ENCODE results near the gene PPP1R12A.
A peak's percentile ranks its signal among the peaks of the same experiment; 100 is the strongest.

The PPP1R12A gene

DNA sequence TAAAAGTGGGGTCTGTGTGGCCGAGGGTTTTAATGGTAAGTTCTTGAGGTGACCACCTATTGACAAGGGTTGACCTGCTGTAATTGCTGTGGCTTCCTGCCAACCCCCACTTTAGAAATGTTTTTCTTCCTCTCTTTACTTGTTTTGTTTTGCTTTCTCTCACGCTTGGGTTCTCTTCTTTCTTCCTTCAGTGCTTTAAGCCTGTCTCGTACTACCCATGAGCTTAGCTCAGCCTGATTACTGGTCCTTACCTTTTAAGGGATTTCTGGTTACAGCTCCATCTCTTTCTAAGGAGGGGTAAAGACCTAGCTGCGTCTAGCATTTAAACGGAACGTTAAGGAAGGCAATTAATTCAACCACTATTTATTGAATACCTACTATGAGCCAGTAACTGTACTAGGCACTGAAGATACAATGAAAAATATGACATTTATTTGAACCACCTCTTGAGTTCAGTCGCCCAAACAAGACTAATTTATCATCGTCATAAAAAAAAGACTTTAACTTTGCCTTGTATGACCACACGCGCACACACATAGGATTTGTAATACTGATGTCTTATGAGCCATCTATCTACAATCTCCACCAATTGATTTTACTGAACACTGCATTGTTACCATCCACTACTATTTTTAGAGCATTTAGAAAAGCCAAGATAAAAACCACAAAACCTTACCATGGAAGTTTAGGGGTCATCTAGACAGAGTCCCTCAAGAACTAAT, 888 bp upstream of the PPP1R12A start:
- no peak for DNase-seq (ENCODE audit: low read depth in 2 of 2)

DNA sequence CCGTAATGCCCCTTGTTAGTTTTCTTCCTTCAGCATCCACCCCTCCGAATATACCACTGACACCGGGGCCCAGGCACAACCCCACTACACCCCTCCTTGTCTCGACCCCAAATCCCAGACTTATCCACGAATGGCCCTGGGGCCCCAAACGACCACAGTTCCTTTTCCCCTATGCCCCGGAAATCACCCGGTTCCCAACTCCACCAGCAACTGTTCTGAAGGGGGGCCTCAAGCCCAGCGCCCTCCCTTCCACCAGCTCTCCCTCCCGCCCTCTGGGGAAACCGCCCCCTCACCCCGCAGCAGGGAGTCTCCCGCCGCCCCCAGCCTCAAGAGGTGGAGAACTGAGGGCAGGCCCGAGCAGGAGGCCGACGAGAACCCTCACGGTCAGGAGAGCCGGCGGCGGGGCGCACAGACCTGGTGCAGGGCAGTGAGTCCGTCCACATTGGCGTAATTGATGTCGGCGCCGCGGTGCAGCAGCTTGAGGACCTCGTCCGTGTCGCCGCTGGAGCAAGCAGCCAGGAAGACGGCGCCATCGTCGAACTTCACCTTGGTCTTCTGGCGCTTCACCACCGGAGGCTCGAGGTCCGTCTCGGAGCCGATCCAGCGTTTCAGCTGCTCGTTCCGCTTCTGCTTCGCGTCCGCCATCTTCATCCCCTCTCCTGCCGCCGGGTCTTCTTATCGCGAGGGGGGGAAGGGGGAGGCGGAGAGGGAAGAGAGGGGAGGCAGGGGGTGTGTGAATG, 446 bp downstream of the PPP1R12A start:
- DNase-seq (ENCODE audit: low read depth in 2 of 2): no peak

DNA sequence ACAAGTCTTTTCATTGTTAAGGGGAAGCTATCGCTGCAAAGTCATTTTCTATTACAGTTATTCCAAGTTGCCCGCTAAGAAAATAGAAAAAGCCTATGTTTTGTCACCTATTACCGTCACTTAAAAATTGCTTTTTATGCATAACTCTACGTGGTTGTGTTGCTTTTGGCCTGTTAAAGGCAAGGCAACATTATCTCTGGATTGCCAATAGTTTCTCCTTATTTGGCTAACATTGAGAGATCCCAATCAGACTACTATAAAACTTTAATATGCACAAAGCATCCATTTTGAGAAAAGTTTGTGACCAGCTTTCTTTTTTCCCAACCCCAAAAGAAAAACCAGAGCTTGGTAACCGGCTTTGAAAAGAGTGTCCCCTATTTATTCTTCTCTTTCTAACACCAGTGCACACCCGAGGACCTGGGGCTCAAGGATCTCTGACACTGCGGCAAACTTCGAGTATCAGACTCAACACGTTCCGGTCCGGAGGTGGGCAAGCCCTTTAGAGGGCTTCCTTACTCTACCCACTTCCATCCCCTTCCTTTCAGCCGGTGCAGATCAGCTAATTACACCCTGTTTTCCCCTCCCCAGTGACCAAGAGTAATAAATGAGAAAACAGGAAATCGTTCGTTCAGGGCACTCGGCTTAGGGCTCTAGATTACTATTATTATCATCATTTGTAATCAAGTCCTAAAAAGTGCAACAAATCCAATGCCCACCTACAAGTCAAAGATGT, 1.2 kb downstream of the PPP1R12A start:
- no peak for DNase-seq (ENCODE audit: low read depth in 2 of 2)

DNA sequence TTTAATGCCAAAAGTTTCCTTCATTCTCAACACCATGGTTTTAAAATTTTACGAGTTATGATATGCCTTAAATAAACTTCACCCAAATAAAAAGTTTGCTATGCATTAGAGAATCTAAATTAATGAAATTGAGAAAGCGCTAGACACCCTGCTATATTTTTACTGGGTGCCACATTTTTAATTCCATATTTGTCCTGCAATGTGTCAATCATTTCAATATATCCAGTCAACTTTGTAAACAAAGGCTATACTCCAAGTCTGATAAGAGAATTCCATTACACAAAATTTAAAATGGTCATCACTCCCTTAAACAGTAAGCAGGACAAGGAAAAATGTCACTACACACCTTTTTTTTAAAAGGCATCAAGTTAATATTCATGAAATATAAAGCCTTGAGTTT, 1.9 kb downstream of the PPP1R12A start:
- DNase-seq (ENCODE audit: low read depth in 2 of 2): no peak

DNA sequence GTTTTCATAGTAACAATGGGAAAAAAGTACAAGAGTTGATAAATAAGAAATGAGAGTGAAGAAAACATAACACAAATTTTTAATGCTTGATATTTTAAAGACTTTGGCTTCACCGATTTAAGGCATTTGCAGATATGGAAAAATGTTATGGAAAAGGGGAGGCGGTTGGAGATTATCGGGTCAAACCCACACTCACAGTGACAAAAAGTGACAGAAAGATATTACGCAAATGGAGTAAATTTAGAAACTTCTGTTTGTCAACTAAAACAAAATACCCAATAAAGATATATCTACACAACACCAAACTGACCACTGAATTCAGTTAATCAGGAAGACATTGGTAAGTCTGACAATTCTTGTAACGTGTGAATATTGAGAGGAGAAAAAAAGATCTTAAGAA, 2.5 kb downstream of the PPP1R12A start:
- no peak for DNase-seq (ENCODE audit: low read depth in 2 of 2)

DNA sequence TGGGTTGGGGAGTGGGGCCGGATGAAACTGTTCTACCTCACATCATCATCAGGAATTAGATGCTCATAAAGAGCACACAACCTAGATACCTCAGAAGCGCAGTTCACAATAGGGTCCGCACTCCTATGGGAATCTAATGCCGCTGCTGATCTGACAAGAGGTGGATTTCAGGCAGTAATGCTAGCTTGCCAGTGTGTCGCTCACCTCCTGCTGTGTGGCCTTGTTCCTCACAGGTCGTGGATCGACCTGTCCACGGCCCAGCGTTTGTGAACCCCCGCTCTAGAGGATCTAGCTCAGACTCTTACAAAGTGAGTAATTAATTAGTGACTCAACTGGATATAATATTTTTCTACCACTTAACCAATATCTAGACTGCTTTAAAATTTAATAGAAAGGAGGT, 5.8 kb downstream of the PPP1R12A start:
- DNase-seq (ENCODE audit: low read depth in 2 of 2): no peak

DNA sequence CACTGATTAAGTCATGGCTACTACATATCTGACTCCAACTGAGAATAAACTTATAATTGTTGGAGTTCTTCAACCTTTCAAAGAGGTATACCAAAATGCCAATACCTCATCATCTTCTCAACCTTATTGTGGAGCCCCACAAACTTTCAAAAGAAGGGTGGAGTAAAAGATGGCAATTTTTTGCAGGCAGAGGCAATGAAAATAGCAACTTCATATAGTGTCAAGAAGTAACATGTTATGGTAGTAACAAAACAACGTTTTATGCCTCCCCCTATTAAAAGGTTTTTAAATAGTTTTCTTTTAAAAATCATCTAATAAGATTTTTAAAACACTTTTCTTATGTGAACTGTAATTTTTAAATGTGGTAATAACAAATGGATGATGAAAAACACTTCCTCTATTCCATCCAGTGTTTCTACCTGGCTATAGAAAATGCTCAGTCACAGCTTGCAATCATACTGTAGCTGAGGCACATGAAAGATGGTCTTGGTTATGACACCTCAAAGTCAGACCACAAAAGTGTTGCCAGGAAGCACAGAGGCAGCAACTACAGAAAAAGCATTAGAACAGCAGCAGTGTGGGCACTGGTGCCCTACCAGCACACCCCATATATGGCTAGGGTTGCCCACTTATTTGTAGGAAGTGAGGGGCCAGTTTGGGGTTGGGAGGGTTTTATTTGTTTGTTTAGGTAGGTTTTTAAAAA, 7.0 kb downstream of the PPP1R12A start:
- DNase-seq (ENCODE audit: low read depth in 2 of 2): no peak

DNA sequence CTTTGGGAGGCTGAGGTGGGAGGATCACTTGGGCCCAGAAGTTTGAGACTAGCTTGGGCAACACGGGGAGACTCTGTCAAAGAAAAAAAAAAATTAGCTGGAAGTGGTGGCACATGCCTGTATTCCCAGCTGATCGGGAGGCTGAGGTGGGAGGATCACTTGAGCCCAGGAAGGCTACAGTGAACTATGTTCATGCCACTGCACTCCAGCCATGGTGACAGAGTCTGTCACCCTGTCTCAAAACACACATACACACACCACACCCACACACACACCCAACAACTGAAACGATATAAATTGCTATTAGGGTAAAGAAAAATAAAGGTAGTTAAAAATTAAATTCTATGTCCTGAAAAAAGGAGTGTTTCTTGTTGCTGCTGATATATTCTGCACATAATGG, 7.9 kb downstream of the PPP1R12A start:
- DNase-seq (ENCODE audit: low read depth in 2 of 2): no peak

DNA sequence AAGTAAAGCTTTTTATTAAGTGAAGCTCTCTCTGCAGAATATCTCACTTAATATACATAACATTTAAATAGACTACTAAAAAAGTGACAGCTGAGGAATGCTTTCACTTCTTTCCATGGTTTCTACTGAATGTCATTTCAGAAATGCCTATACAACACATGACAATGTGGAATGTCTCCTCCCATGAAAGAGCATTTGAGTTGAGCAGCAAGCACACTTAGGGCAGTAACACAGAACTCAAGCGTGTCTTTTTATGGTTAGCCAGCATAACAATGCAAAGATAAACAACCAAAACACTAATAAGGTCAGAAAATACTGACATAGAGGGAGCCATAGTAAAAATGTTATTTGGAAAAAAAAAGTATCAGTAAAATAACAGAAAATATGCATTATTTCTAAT, 9.4 kb downstream of the PPP1R12A start:
- no peak for DNase-seq (ENCODE audit: low read depth in 2 of 2)

DNA sequence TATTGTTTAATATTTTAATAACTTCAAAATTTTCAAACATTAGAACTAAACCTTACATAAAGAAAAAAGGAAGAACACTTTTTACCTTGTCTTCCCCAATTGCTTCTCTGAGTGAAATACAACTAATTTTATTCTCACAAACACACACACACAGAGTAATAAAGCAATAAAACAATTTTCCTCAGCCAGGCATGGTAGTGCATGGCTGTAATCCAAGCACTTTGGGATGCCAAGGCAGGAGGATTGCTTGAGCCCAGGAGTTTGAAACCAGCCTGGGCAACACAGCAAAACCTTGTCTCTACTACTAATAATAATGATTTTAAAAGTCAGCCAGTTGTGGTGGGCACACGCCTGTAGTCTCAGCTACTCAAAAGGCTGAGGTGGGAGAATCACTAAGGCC, 13.1 kb downstream of the PPP1R12A start:
- DNase-seq (ENCODE audit: low read depth in 2 of 2): no peak

DNA sequence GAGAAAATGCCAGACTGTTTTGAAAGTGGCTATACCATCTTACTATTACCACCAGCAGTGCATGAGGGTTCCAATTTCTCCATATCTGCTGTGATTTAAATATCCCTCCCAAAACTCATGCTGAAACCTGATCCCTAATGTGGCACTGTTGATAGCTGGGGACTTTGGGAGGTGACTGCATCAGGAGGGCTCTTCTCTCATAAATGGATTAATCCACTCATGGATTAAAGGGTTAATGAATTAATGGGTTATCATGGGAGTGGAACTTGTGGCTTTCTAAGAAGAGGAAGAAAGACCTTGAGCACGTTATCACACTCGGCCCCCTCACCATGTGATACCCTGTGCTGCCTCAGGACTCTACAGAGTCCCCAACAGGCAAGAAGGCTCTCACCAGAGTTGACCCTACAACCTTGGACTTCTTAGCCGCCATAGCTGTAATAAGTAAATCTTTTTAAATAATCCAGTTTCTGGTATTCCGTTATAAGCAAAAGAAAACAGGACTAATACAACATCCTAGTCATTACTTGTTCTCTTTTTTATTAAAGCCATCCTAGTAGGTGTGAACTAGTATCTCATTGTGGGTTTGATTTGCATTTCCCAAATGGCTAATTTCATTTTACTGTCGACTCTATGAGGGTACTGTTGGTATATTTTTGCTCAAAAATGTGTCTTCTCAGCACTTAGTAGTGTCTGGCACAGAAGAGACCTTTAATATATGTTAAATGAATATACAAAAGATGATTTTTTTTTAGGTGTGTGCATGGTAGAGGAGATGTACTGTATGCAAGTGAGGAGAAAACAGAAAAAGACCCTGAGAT, 14.3 kb downstream of the PPP1R12A start:
- DNase-seq (ENCODE audit: low read depth in 2 of 2): no peak

DNA sequence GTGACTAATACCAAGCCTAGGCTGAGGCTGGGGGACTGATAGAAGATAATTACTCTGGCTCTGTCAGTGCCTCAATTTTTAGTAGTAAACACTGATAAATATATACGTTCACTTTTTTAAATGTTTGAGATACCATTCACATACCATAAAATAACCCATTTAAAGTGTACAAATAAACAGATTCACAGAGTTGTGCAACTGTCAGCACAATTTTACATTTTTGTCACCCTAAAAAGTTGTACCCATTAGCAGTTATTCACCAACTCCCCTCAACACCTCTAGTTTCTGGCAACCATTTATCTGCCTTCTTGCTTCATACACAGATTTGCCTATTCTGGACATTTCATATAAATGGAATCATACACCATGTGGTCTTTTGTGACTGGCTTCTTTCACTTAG, 15.1 kb downstream of the PPP1R12A start:
- DNase-seq (ENCODE audit: low read depth in 2 of 2): no peak

DNA sequence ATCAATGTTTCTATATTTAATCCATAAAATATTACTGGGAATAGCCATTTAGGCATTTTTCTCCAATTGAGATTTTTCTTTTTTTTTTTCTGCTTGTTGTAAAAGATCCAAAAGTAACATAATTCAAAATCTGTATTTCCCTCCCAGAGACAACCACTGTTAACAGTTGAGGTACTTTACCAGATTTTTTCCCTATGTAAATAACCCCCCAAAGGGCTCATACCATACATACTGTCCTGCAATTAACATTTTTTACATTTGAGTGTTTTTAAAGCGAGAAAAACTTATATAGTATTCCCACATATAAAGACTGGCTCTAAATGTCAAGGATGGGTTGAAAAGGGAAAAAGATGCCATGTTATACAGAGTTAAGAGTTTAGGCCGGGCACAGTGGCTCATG, 18.1 kb downstream of the PPP1R12A start:
- no peak for DNase-seq (ENCODE audit: low read depth in 2 of 2)

DNA sequence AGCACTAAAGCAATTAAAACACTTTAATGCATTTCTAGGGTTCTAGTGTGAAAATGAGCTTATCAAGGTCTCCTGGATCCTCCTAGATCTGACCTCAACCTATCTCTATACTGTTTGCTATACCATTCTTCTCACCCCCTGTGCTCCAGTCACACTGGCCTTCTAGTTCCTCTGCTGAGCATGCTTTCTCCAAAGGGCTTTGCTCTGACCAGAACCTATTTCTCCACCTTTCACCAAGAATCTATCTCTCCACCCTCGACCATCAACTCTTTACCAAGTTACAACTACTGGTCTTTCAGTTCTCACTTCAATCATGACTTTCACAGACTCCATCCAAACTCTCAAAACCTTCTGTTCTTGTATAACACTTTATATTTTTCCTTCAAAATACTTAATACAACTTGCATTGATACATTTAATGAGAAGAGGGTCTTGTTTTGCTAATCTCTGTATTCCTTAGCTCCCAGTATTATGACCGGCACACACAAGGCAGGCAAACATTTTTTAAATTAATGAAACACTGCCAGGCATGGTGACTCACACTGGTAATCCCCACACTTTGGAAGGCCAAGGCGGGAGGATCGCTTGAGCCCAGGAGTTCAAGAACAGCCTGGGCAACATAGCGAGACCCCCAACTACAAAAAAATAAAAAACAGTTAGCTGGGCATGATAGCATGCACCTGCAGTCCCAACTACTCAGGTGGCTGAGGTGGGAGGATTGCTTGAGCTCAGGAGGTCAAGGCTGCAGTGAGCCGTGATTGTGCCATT, 22.8 kb downstream of the PPP1R12A start:
- DNase-seq (ENCODE audit: low read depth in 2 of 2): no peak

DNA sequence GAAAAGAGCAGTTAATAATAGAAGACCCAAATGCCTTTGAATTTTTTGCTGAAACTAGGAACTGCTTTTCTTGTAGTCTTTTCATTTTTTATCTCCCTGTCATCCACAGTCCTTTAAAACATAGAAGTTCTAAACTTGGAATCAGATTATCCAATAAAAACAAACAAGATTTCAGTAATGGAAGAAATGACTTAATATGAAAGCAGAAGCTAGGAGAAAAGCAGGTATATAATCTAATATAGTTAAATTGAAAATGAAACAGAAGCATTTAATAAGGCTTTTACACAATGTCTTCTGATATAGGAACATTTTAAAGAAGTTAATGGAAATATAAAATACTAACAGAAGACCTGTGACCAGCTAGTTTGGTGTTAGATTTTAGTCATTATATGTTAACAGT, 26.5 kb downstream of the PPP1R12A start:
- no peak for DNase-seq (ENCODE audit: low read depth in 2 of 2)

DNA sequence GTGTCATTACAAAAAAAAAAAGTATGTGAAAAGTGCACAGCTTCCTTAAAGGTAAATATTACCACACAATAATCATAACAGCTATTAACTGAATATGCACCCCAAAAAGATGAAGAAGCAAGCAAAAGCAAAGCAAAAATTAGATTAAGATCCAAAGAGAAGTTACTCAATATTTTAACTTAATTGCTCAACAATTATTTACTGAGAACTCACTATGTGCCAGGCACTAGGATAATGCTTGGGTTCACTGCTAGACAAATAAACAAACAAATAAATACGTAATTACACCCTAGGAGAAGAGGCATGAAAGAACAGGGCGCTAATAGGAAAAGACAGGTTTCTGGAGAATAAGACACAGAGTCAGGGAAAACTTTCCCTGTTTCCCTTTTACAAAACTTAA, 33.4 kb downstream of the PPP1R12A start:
- DNase-seq (ENCODE audit: low read depth in 2 of 2): no peak

DNA sequence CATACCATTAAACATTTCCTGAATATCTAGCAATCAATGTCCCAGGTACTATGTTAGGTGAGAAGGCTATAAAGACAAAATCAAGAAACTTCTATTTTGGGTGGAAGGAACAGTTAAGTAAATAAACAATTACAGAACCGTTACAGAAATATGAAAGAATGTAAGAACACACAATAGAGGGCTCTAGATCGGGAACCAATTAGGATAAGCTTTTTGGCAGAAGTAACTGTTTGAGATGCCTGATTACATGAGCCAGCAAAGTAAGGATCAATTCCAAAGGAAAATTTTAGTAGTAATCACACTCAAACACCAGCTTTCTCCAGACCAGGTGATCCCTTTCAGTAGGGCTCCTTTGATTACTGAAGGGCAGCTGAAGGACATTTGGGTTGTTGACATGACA, 33.9 kb downstream of the PPP1R12A start:
- no peak for DNase-seq (ENCODE audit: low read depth in 2 of 2)

DNA sequence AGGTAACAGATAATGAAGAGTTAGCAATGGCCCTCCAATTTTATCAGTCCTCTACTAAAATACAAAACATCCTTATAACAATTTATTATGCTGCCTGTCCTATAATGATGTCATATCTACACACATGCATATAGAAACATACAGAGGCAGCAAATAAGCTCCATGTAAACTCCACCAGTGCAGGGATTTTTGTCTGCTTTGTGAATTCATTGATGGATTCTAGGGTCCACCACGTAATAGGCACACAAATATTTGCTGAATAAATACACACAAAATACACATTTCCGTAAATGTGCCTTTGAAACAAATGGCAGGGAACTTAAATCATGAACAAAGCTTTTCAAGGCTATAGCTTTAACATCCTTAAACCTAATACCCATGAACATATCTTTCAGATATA, 34.7 kb downstream of the PPP1R12A start:
- no peak for DNase-seq (ENCODE audit: low read depth in 2 of 2)

DNA sequence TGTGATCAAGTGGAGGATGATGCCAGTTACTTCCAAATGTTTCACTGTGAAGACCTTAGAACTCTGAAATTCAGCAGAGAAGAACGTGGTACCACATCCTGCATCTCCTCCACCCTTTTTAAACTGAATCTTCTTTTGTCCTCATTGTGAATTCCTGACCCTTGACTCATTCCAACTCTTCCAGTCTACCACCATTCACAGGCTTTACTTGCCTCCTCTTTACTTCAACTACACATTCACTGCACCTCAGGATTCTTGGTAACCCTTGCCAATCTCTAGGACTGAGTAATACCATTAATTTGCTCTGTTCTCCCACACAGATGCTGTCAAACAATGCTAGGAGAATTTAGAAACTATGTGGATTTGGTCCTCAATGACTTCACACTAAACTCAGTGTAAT, 37.3 kb downstream of the PPP1R12A start:
- DNase-seq (ENCODE audit: low read depth in 2 of 2): peak; percentile 92

DNA sequence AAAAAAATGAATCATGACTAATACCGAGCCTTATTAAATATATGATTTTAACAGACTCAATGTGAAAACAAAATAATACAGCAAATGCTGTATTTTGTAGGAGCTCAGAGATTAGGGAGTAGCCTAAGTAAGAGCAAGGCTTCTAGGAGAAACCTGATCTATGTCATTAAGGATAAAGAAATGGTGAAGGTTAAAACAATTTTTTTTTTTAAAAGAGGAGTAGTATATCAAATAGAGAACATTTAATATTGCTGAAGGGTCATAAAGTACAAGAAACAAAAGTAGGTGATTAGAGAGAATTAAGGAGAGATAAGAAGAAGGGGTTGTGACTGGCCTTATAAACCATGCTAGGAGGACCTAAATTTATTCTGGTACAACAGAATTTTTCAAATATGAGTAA, 39.1 kb downstream of the PPP1R12A start:
- no peak for DNase-seq (ENCODE audit: low read depth in 2 of 2)

DNA sequence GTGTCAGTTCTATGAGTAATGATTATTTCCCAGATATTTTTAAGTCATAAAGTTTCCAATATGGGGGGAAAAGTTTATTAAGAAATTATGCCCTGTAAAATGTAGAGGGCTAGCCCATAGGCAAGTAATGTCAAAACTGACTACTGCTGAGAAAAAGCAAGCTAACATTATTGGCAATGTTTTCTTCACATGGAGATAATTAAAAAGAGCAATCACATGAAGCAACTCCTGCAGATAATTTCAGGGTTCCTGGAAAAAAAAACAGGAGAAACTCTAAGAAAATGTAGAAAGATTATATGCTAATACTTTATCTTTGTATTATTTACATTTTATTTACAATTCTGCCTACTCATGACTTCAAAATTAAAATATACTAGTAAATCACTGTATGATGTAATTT, 39.8 kb downstream of the PPP1R12A start:
- peak; percentile 19 to 34 for DNase-seq (ENCODE audit: low read depth in 2 of 2)

Data from fibroblast of skin of left biceps (primary cell).